ENCODE results near the gene ASIC4.

Gene ASIC4

GRCh38 chr2:219514196-219514761 lies at the start of gene ASIC4:
Gene ASIC4, plus strand, starts transcription at chr2:219514482. Its CDS starts 243 bp downstream, at chr2:219514725.
- H3K4me3 ChIP-seq (ENCODE audit: low read depth, low read length): peak within 1 kb of the TSS; percentile 11
- no peak for DNase-seq (ENCODE audit: low read depth)

GRCh38 chr2:219465659-219466561 lies 48.4 kb upstream of the ASIC4 start:
- DNase-seq (ENCODE audit: low read depth): no peak
- no peak overlapping the region for H3K4me3 ChIP-seq (ENCODE audit: low read depth, low read length)

- no peak overlapping the region for H3K4me3 ChIP-seq (ENCODE audit: low read depth, low read length)
- no peak for DNase-seq (ENCODE audit: low read depth)
Observed at GRCh38 chr2:219466816-219467735, 47.2 kb upstream of the ASIC4 start.

- H3K4me3 ChIP-seq (ENCODE audit: low read depth, low read length): no peak overlapping the region
Observed at GRCh38 chr2:219467736-219468075, 46.6 kb upstream of the ASIC4 start.

DNA sequence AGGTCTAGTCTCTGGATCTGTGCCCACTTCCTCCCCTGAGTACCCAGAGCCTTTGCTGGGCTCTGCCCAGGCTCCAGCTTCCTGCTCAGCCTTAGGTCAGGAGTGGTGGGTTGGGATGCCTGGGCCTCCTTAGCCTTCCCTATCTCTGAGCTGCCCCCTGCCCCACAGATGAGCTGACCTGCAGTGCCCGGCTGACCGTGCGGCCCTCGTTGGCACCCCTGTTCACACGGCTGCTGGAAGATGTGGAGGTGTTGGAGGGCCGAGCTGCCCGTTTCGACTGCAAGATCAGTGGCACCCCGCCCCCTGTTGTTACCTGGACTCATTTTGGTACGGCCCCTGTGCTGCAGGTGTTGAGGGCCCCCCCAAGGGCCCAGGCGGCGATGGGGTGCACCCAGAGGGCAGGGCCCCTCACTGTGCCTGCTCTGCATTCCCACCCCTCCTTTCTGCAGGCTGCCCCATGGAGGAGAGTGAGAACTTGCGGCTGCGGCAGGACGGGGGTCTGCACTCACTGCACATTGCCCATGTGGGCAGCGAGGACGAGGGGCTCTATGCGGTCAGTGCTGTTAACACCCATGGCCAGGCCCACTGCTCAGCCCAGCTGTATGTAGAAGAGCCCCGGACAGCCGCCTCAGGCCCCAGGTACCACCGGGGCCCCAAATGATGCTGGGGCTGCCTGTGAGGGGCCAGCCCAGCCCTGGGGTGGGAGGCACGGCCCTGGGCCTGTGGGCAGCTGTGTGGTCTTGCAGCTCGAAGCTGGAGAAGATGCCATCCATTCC lies 45.7 kb upstream of the ASIC4 start:
- H3K4me3 ChIP-seq (ENCODE audit: low read depth, low read length): no peak overlapping the region
- DNase-seq (ENCODE audit: low read depth): no peak

More at GRCh38 chr2:219467736-219468075, 46.6 kb upstream of the ASIC4 start:
- no peak for DNase-seq (ENCODE audit: low read depth)

GRCh38 chr2:219469186-219469724 lies 45.0 kb upstream of the ASIC4 start:
- H3K4me3 ChIP-seq (ENCODE audit: low read depth, low read length): no peak overlapping the region
- no peak for DNase-seq (ENCODE audit: low read depth)

- H3K4me3 ChIP-seq (ENCODE audit: low read depth, low read length): no peak overlapping the region
- no peak for DNase-seq (ENCODE audit: low read depth)
Observed at GRCh38 chr2:219470429-219470828, 43.9 kb upstream of the ASIC4 start.

GRCh38 chr2:219471476-219472371 lies 42.6 kb upstream of the ASIC4 start:
- no peak for DNase-seq (ENCODE audit: low read depth)
- no peak overlapping the region for H3K4me3 ChIP-seq (ENCODE audit: low read depth, low read length)

GRCh38 chr2:219472629-219473187 lies 41.6 kb upstream of the ASIC4 start:
- DNase-seq (ENCODE audit: low read depth): no peak
- H3K4me3 ChIP-seq (ENCODE audit: low read depth, low read length): no peak overlapping the region

- DNase-seq (ENCODE audit: low read depth): no peak
- H3K4me3 ChIP-seq (ENCODE audit: low read depth, low read length): no peak overlapping the region
Observed at GRCh38 chr2:219473511-219473910, 40.8 kb upstream of the ASIC4 start.

DNA sequence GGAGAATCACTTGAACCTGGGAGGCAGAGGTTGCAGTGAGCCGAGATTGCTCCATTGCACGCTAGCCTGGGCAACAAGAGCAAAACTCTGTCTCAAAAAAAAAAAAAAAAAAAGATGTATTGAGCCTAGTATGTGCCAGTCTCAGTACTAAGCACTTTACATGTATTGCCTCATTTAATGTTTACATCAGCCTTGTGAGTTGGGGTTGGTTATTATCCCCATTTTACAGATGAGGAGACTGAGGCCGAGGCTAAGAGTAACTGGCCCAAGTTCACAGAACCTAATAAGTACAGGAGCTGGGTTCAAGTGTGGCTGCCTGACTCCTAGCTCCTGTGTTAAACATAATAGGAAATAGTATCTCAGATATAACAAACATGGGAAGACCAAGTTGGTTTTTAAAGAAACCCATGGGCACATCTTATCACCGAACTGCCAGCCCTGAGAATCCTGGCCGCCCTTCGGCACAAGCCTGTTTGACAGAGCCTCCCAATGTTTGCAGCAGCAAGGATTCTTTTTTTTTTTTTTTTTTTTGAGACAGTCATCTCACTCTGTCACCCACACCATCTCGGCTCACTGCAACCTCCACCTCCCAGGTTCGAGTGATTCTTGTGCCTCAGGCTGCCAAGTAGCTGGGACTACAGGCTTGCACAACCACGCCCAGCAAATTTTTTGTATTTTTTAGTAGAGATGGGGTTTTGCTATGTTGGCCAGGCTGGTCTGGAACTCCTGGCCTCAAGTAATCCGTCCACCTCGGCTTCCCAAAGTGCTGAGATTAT lies 39.8 kb upstream of the ASIC4 start:
- H3K4me3 ChIP-seq (ENCODE audit: low read depth, low read length): no peak overlapping the region

GRCh38 chr2:219475278-219475677 lies 39.0 kb upstream of the ASIC4 start:
- no peak for DNase-seq (ENCODE audit: low read depth)
- no peak overlapping the region for H3K4me3 ChIP-seq (ENCODE audit: low read depth, low read length)

More for the DNA sequence above, 39.8 kb upstream of the ASIC4 start:
- no peak for DNase-seq (ENCODE audit: low read depth)

DNA sequence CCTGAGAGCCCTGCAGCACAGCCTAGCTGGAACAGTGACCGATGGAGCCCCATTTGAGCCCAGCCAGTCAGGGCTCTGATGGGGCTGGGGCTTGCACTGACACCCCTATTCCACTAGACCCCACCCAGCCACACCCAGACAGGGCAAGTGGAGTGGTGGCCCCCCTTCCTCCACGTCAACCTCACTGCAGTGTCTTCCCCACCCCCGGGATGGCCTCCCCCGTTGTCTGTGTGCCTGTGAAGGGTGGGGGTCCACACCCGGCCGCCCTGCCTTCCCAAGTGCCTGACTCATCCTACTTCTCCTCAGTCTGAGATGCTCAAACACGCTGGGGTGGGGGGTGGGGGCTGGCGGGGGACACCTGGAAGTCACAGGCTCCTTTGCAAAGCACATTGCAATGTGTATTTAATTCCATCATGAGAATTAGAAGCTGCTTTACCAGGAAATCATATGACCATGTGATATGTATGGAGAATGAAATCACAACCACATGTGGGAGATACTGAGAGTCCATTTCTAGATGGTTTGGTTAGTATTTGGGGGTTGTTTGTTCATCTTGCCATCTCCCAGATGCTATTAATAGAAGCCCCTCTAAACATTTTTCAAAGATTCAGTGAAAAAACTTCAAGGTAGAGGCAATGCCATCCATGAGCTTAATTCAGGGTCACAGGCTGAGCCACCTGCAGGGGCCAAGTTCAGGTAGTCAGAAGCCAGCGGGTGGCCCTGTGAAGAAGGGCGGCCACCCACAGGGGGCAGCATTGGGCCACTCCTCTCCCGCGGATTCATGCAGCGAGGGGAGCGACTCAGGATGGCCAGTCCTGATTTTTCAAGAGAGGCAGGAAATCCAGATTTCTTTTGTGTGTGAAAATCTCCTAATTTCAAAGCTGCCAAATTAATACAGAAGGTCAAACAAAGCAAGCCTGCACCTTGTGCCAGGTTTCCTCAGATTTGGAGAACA lies 38.3 kb upstream of the ASIC4 start:
- no peak overlapping the region for H3K4me3 ChIP-seq (ENCODE audit: low read depth, low read length)
- no peak for DNase-seq (ENCODE audit: low read depth)

DNA sequence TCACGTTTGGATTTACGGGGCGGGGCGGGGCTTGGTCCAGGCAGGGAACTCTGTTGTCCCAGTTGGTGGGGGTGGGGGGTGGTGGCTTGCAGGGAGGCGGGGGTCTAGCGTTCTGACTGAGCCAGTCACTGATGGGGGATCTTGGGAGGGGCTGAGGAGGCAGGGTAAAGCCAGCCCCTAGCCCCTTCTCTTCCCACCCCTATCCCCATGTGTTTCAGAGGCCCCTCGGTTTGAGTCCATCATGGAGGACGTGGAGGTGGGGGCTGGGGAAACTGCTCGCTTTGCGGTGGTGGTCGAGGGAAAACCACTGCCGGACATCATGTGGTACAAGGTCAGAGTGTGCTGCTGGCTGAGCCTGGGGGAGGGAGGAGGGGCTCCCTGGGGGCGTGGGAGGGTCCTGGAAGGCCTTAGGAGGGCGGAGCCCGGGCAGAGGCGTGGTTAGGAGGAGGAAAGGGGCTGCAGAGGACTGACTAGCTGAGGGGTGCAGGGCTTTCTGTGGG lies 37.6 kb upstream of the ASIC4 start:
- no peak for DNase-seq (ENCODE audit: low read depth)
- no peak overlapping the region for H3K4me3 ChIP-seq (ENCODE audit: low read depth, low read length)

DNA sequence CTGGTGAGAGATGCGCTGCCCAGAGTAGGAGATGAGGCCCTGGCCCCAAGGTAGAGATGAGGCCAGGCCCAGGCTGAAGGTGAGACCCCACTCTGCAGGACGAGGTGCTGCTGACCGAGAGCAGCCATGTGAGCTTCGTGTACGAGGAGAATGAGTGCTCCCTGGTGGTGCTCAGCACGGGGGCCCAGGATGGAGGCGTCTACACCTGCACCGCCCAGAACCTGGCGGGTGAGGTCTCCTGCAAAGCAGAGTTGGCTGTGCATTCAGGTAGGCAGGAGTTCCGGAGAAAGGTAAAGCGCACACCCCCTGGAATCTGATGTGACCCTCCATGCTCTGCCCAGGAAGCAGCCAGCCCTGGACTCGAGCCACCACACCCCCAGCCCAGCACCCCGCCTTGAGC lies 37.1 kb upstream of the ASIC4 start:
- H3K4me3 ChIP-seq (ENCODE audit: low read depth, low read length): no peak overlapping the region
- DNase-seq (ENCODE audit: low read depth): no peak

DNA sequence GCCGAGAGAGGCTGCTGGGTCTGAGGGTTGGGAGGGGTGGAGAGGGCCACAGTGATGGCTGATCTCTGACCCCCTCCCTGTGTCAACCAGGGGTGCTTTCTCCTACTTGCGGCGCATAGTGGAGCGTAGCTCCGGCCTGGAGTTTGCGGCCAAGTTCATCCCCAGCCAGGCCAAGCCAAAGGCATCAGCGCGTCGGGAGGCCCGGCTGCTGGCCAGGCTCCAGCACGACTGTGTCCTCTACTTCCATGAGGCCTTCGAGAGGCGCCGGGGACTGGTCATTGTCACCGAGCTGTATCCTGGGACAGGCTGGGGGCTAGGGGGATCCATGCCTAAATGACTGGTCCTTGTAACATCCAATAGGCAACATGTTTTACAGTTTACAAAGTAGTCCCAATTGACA lies 36.5 kb upstream of the ASIC4 start:
- DNase-seq (ENCODE audit: low read depth): no peak
- no peak overlapping the region for H3K4me3 ChIP-seq (ENCODE audit: low read depth, low read length)

All from skeletal muscle cell (primary cell).